Ascending aorta (tissue), 2 donors: ENCODE data around the gene CFAP54. TPM values are rescaled to one million over a fixed set of nuclear protein-coding genes. Genes with fewer than 3 reads are reported as not detected.
"Not testable (repeated sequence)": the region's sequence is repeated elsewhere in the genome, so short reads cannot be mapped to it uniquely, and the experiment has no call there.

ENCODE experiments used
- DNase-seq, 2 donors: peaks; one replicate each; pipeline ENCODE4 v3.0.0-alpha.2; 2019; ENCODE audit warnings: low spot score in 2 of 2
- H3K27ac ChIP-seq, 2 donors: fragments of 200-600 bp; sonication (generic); one replicate each; pipeline ENCODE4 v1.5.1; 2016 to 2017; ENCODE audit warnings: mild to moderate bottlenecking in 1 of 2
- H3K27me3 ChIP-seq: fragments of 200-600 bp; sonication (generic); one replicate; pipeline ENCODE4 v1.5.1; 2017
- H3K36me3 ChIP-seq, 2 donors: fragments of 200-600 bp; sonication (generic); one replicate each; pipeline ENCODE4 v1.5.1; 2016
- H3K4me1 ChIP-seq, 2 donors: fragments of 200-600 bp; sonication (generic); one replicate each; pipeline ENCODE4 v1.5.1; 2016 to 2017; ENCODE audit warnings: mild to moderate bottlenecking in 1 of 2
- H3K4me3 ChIP-seq, 2 donors: fragments of 200-600 bp; sonication (generic); one replicate each; pipeline ENCODE4 v1.5.1; 2016 to 2017; ENCODE audit warnings: mild to moderate bottlenecking in 1 of 2
- H3K9me3 ChIP-seq, 2 donors: fragments of 200-600 bp; sonication (generic); one replicate each; pipeline ENCODE4 v1.5.1; 2016
- CTCF ChIP-seq, 3 experiments: fragments of 200-600 bp in 2 of 3; fragments of 450-650 bp in 1 of 3; sonication (generic) in 2 of 3; IDR thresholded peaks; one replicate each; pipeline ENCODE4 v1.5.1; 2016 to 2019; ENCODE audit warnings: antibody characterized with exemption in 3 of 3, mild to moderate bottlenecking in 1 of 3, moderate library complexity in 1 of 3
- intact Hi-C: fragments of 100-400 bp; cut with DNase I; formaldehyde crosslinking; loops from one replicate; pipeline ENCODE4 v1.15.1; 2023
- total RNA-seq: library from RNA; depleted of rRNA; stranded (reverse); fragments of >200 nt; gene quantifications from one replicate; pipeline ENCODE4 v1.1.0, GENCODE V29; 2016

The CFAP54 gene
- total RNA-seq, 1 donor from 2014 or later: not detected

GRCh38 chr12:96670334-96670899, 181.0 kb downstream of the CFAP54 start:
- intact Hi-C loops: no loop called here
- no peak for TF ChIP-seq CTCF (IDR thresholded peaks at IDR 0.05)
- Histone ChIP-seq H3K4me1 (no peaks in the 10 kb centered on the region), H3K27ac (no peak overlapping the region), H3K4me3 (no peak overlapping the region), H3K36me3 (no peaks in the 10 kb centered on the region), H3K27me3 (no peaks in the 10 kb centered on the region), H3K9me3 (no peaks in the 10 kb centered on the region)
- DNase-seq: no peak

- H3K4me3 ChIP-seq, H3K27ac ChIP-seq, H3K27me3 ChIP-seq, H3K9me3 ChIP-seq, DNase-seq, H3K4me1 ChIP-seq, H3K36me3 ChIP-seq, intact Hi-C loops: not testable (repeated sequence)
These were observed 186.1 kb downstream of the CFAP54 start for GRCh38 chr12:96675519-96675918.

- intact Hi-C loops: no loop called here
- Histone ChIP-seq H3K27ac (no peak overlapping the region), H3K4me1 (no peaks in the 10 kb centered on the region), H3K4me3 (no peak overlapping the region), H3K9me3 (no peaks in the 10 kb centered on the region), H3K36me3 (no peaks in the 10 kb centered on the region), H3K27me3 (no peaks in the 10 kb centered on the region)
- no peak for TF ChIP-seq CTCF (IDR thresholded peaks at IDR 0.05)
- DNase-seq: no peak
These were observed 188.0 kb downstream of the CFAP54 start for GRCh38 chr12:96677363-96677762.

GRCh38 chr12:96687719-96688118, 198.3 kb downstream of the CFAP54 start:
- Histone ChIP-seq H3K36me3 (no peaks in the 10 kb centered on the region), H3K27ac (no peak overlapping the region), H3K27me3 (no peaks in the 10 kb centered on the region), H3K4me1 (no peaks in the 10 kb centered on the region), H3K9me3 (no peaks in the 10 kb centered on the region), H3K4me3 (no peak overlapping the region)
- TF ChIP-seq CTCF (IDR thresholded peaks at IDR 0.05): no peak
- intact Hi-C loops: no loop called here
- DNase-seq: no peak

GRCh38 chr12:96698521-96698920, 209.1 kb downstream of the CFAP54 start:
- H3K4me3 ChIP-seq: no peak overlapping the region
- intact Hi-C loops: no loop called here
- H3K27me3 ChIP-seq: no peaks in the 10 kb centered on the region
- TF ChIP-seq CTCF (IDR thresholded peaks at IDR 0.05): no peak
- H3K36me3 ChIP-seq: no peaks in the 10 kb centered on the region
- no peak for DNase-seq
- H3K27ac ChIP-seq: no peak overlapping the region
- H3K4me1 ChIP-seq: no peaks in the 10 kb centered on the region
- H3K9me3 ChIP-seq: no peaks in the 10 kb centered on the region

- intact Hi-C loops: no loop called here
- Histone ChIP-seq H3K4me3 (no peak overlapping the region), H3K27me3 (no peaks in the 10 kb centered on the region), H3K4me1 (no peaks in the 10 kb centered on the region), H3K9me3 (no peaks in the 10 kb centered on the region), H3K36me3 (no peaks in the 10 kb centered on the region), H3K27ac (no peak overlapping the region)
- no peak for TF ChIP-seq CTCF (IDR thresholded peaks at IDR 0.05)
- no peak for DNase-seq
These were observed 209.6 kb downstream of the CFAP54 start for GRCh38 chr12:96698965-96699364.
